GM21529 (cell line): ENCODE data around the gene TYW3.

ENCODE experiments used
- ATAC-seq: cut with Tn5 transposase; IDR thresholded peaks from one replicate; pipeline ENCODE4 v1.9.1; 2021; ENCODE audit not compliant: unreplicated experiment

The TYW3 gene

GRCh38 chr1:74732960-74733603 lies at the start of gene TYW3, which contains the start of gene CRYZ:
Gene TYW3, plus strand, starts transcription at chr1:74733152. Its CDS starts 93 bp downstream, at chr1:74733245.
Gene CRYZ, minus strand, starts transcription at chr1:74733050. Its CDS starts 8,229 bp downstream, at chr1:74724821.
- peak; percentile 68 for ATAC-seq

- no peak for ATAC-seq
Observed at GRCh38 chr1:74683656-74684055, 49.3 kb upstream of the TYW3 start.

GRCh38 chr1:74684301-74684700 lies 48.7 kb upstream of the TYW3 start:
- ATAC-seq = no peak

- ATAC-seq = no peak
Observed at GRCh38 chr1:74686928-74687327, 46.0 kb upstream of the TYW3 start.

- peak; percentile 79 for ATAC-seq
Observed at GRCh38 chr1:74689621-74690363, 43.2 kb upstream of the TYW3 start.

GRCh38 chr1:74690364-74690696 lies 42.6 kb upstream of the TYW3 start:
- ATAC-seq = no peak

- ATAC-seq = no peak
Observed at GRCh38 chr1:74690909-74691308, 42.0 kb upstream of the TYW3 start.

- ATAC-seq = no peak
Observed at GRCh38 chr1:74693473-74693872, 39.5 kb upstream of the TYW3 start.

- ATAC-seq = no peak
Observed at GRCh38 chr1:74697832-74698231, 35.1 kb upstream of the TYW3 start.

- ATAC-seq = no peak
Observed at GRCh38 chr1:74699331-74699730, 33.6 kb upstream of the TYW3 start.

GRCh38 chr1:74703386-74704182 lies 29.4 kb upstream of the TYW3 start:
- ATAC-seq = no peak

GRCh38 chr1:74712881-74713280 lies 20.1 kb upstream of the TYW3 start:
- no peak for ATAC-seq

GRCh38 chr1:74713849-74714248 lies 19.1 kb upstream of the TYW3 start:
- peak; percentile 21 for ATAC-seq

- ATAC-seq = peak; percentile 80
Observed at GRCh38 chr1:74714429-74715235, 18.3 kb upstream of the TYW3 start.

- peak; percentile 32 for ATAC-seq
Observed at GRCh38 chr1:74715236-74715502, 17.8 kb upstream of the TYW3 start.

GRCh38 chr1:74715806-74716205 lies 17.1 kb upstream of the TYW3 start:
- ATAC-seq = no peak

GRCh38 chr1:74716822-74717221 lies 16.1 kb upstream of the TYW3 start:
- ATAC-seq = no peak

GRCh38 chr1:74717626-74718025 lies 15.3 kb upstream of the TYW3 start:
- no peak for ATAC-seq

- ATAC-seq = no peak
Observed at GRCh38 chr1:74726063-74726462, 6.9 kb upstream of the TYW3 start.

GRCh38 chr1:74728736-74729135 lies 4.2 kb upstream of the TYW3 start:
- ATAC-seq = no peak

GRCh38 chr1:74729741-74730478 lies 3.0 kb upstream of the TYW3 start:
- no peak for ATAC-seq
